Gastroesophageal sphincter (tissue), 3 donors: ENCODE data around the gene MARCKS.

Source experiments
- CTCF ChIP-seq, 4 experiments: fragments of 200-600 bp in 2 of 4; fragments of 450-650 bp in 2 of 4; sonication (generic) in 1 of 4; IDR thresholded peaks; one replicate each; pipeline ENCODE4 v1.5.1; 2017 to 2019; ENCODE audit warnings: antibody characterized with exemption in 4 of 4, mild to moderate bottlenecking in 2 of 4, moderate library complexity in 2 of 4
- POLR2A ChIP-seq, 2 donors: fragments of 450-650 bp; IDR thresholded peaks; one replicate each; pipeline ENCODE4 v1.6.1; 2017; ENCODE audit warnings: antibody characterized with exemption in 2 of 2, mild to moderate bottlenecking in 2 of 2, moderate library complexity in 1 of 2

- TF ChIP-seq CTCF (IDR thresholded peaks at IDR 0.05) = no peak
- no peak for TF ChIP-seq POLR2A (IDR thresholded peaks at IDR 0.05)
Observed at GRCh38 chr6:113894712-113895674, 37.8 kb downstream of the MARCKS start.
